ENCODE results near the gene STK32B.

The STK32B gene

GRCh38 chr4:5423670-5424069, 372.4 kb downstream of the STK32B start:
- no peak for TF ChIP-seq YY1 (IDR thresholded peaks at IDR 0.05; ENCODE audit: low read depth)
- TF ChIP-seq FOXM1 (IDR thresholded peaks at IDR 0.05; ENCODE audit: borderline replicate concordance, low read depth), result no peak
- TF ChIP-seq TAF1 (IDR thresholded peaks at IDR 0.05; ENCODE audit: low read depth), result no peak
- TF ChIP-seq TEAD4 (IDR thresholded peaks at IDR 0.05), result no peak
- no peak for TF ChIP-seq NFIC (IDR thresholded peaks at IDR 0.05)
- TF ChIP-seq EP300 (IDR thresholded peaks at IDR 0.05; ENCODE audit: borderline replicate concordance), result no peak
- TF ChIP-seq TCF12 (IDR thresholded peaks at IDR 0.05; ENCODE audit: low read depth), result no peak
- no peak for TF ChIP-seq RAD21 (IDR thresholded peaks at IDR 0.05; ENCODE audit: low read depth)
- no peak for TF ChIP-seq MAX (IDR thresholded peaks at IDR 0.05)
- TF ChIP-seq CEBPB (IDR thresholded peaks at IDR 0.05), result no peak
- no peak for TF ChIP-seq CREB1 (IDR thresholded peaks at IDR 0.05; ENCODE audit: low read depth)
- no peak for TF ChIP-seq USF1 (IDR thresholded peaks at IDR 0.05)
- no peak for TF ChIP-seq EGR1 (IDR thresholded peaks at IDR 0.05)
- no peak for TF ChIP-seq ZBTB7A (IDR thresholded peaks at IDR 0.05; ENCODE audit: low read depth)
- TF ChIP-seq REST (IDR thresholded peaks at IDR 0.05; ENCODE audit: low read depth), result no peak

- TF ChIP-seq NFIC (IDR thresholded peaks at IDR 0.05), result no peak
- no peak for TF ChIP-seq REST (IDR thresholded peaks at IDR 0.05; ENCODE audit: low read depth)
- TF ChIP-seq YY1 (IDR thresholded peaks at IDR 0.05; ENCODE audit: low read depth), result no peak
- TF ChIP-seq EGR1 (IDR thresholded peaks at IDR 0.05), result no peak
- no peak for TF ChIP-seq USF1 (IDR thresholded peaks at IDR 0.05)
These were observed 372.9 kb downstream of the STK32B start for GRCh38 chr4:5424211-5424610.

GRCh38 chr4:5424901-5425300, 373.6 kb downstream of the STK32B start:
- no peak for TF ChIP-seq ZBTB7A (IDR thresholded peaks at IDR 0.05; ENCODE audit: low read depth)
- TF ChIP-seq EP300 (IDR thresholded peaks at IDR 0.05; ENCODE audit: borderline replicate concordance), result no peak
- TF ChIP-seq RAD21 (IDR thresholded peaks at IDR 0.05; ENCODE audit: low read depth), result no peak
- no peak for TF ChIP-seq CREB1 (IDR thresholded peaks at IDR 0.05; ENCODE audit: low read depth)
- TF ChIP-seq REST (IDR thresholded peaks at IDR 0.05; ENCODE audit: low read depth), result no peak
- no peak for TF ChIP-seq YY1 (IDR thresholded peaks at IDR 0.05; ENCODE audit: low read depth)
- TF ChIP-seq TCF12 (IDR thresholded peaks at IDR 0.05; ENCODE audit: low read depth), result no peak
- TF ChIP-seq TAF1 (IDR thresholded peaks at IDR 0.05; ENCODE audit: low read depth), result no peak
- TF ChIP-seq CEBPB (IDR thresholded peaks at IDR 0.05), result no peak
- TF ChIP-seq EGR1 (IDR thresholded peaks at IDR 0.05), result no peak
- no peak for TF ChIP-seq USF1 (IDR thresholded peaks at IDR 0.05)
- TF ChIP-seq NFIC (IDR thresholded peaks at IDR 0.05), result no peak
- TF ChIP-seq MAX (IDR thresholded peaks at IDR 0.05), result no peak
- TF ChIP-seq TEAD4 (IDR thresholded peaks at IDR 0.05), result no peak
- no peak for TF ChIP-seq FOXM1 (IDR thresholded peaks at IDR 0.05; ENCODE audit: borderline replicate concordance, low read depth)

GRCh38 chr4:5429747-5430146, 378.5 kb downstream of the STK32B start:
- TF ChIP-seq TCF12 (IDR thresholded peaks at IDR 0.05; ENCODE audit: low read depth) (no peak), YY1 (IDR thresholded peaks at IDR 0.05; ENCODE audit: low read depth) (no peak), EP300 (IDR thresholded peaks at IDR 0.05; ENCODE audit: borderline replicate concordance) (no peak), CEBPB (IDR thresholded peaks at IDR 0.05) (no peak)

All from Ishikawa (cell line).